HepG2 (cell line): ENCODE data around the gene BSG. TPM values are rescaled to one million over a fixed set of nuclear protein-coding genes. Genes with fewer than 3 reads are reported as not detected.
A peak's percentile ranks its signal among the peaks of the same experiment; 100 is the strongest.

ENCODE experiments used
- ATAC-seq: fragments of 200-7000 bp; cut with Tn5 transposase; 3 replicates; pipeline ENCODE4 v1.9.1; 2020; ENCODE audit warnings: mild to moderate bottlenecking, moderate library complexity
- BruUV-seq: library from RNA; stranded (reverse); fragments of 400-500 nt; replicated peaks from 2 replicates; lab custom pipeline; 2021; lab: Mats Ljungman, UMichigan
- CTCF ChIA-PET: fragments of 300-600 bp; formaldehyde crosslinking; extraction: SDS; loops from one replicate; lab custom pipeline; 2021; ENCODE audit warnings: low total read pairs, inconsistent platforms, low intra/inter-chr PET ratio; lab: Yijun Ruan, JAX
- POLR2A ChIA-PET: fragments of 350-600 bp; sonication (Branson Sonifier 250); formaldehyde crosslinking; loops from one replicate; lab custom pipeline; 2020; ENCODE audit warnings: antibody characterized with exemption, inconsistent platforms; lab: Yijun Ruan, JAX
- DNase-seq: peaks from one replicate; pipeline ENCODE4 v3.0.0-alpha.2; 2015; ENCODE audit warnings: low spot score
- FAIRE-seq: peaks from 3 replicates; lab custom pipeline; 2011; peaks lifted over from hg19 to GRCh38; lab: Jason Lieb, UNC
- H2AFZ ChIP-seq: one replicate; pipeline ENCODE4 v1.6.1; 2011; ENCODE audit warnings: low read length, inconsistent platforms
- H3K27ac ChIP-seq: fragments of 300-600 bp; 3 replicates; pipeline ENCODE4 v1.8.0; 2011; ENCODE audit warnings: mixed run types, mild to moderate bottlenecking, mixed read lengths, low read length, inconsistent platforms; ENCODE audit not compliant: insufficient read depth; ENCODE audit errors: extremely low read length
- H3K27me3 ChIP-seq, 2 experiments: fragments of 200-600 bp in 1 of 2; 2 replicates in 1 of 2; 3 replicates in 1 of 2; pipeline versions ENCODE4 v1.6.0 to v1.8.0; 2011; ENCODE audit warnings: low read length in 2 of 2, mild to moderate bottlenecking in 2 of 2, moderate library complexity in 2 of 2, inconsistent platforms in 1 of 2; ENCODE audit not compliant: insufficient read depth in 2 of 2, control insufficient read depth in 1 of 2
- H3K36me3 ChIP-seq, 2 experiments: fragments of 200-600 bp in 1 of 2; replicated peaks in 1 of 2; 2 replicates in 1 of 2; 3 replicates in 1 of 2; pipeline versions ENCODE4 v1.5.1 to v1.8.0; 2011; ENCODE audit warnings: low read length in 2 of 2, inconsistent platforms in 1 of 2; ENCODE audit not compliant: insufficient read depth in 2 of 2, control insufficient read depth in 1 of 2
- H3K4me1 ChIP-seq: 2 replicates; pipeline ENCODE4 v1.5.1; 2012; ENCODE audit warnings: low read length, inconsistent platforms; ENCODE audit not compliant: insufficient read depth
- H3K4me2 ChIP-seq: 2 replicates; pipeline ENCODE4 v1.6.0; 2011; ENCODE audit warnings: low read depth, low read length, inconsistent platforms
- H3K4me3 ChIP-seq, 3 experiments: fragments of 200-600 bp in 1 of 3; sonication (generic), shearing (Covaris generic) in 1 of 3; replicated peaks in 1 of 3; 2 replicates each; pipeline ENCODE4 v1.5.1; 2011 to 2016; ENCODE audit warnings: low read length in 3 of 3, inconsistent platforms in 2 of 3, low read depth in 2 of 3, mild to moderate bottlenecking in 2 of 3, control low read depth in 1 of 3, mixed read lengths in 1 of 3; ENCODE audit not compliant: insufficient read depth in 1 of 3
- H3K79me2 ChIP-seq: one replicate; pipeline ENCODE4 v1.6.1; 2011; ENCODE audit warnings: low read length, inconsistent platforms; ENCODE audit not compliant: insufficient read depth
- H3K9ac ChIP-seq: 2 replicates; pipeline ENCODE4 v1.6.0; 2011; ENCODE audit warnings: mild to moderate bottlenecking, low read depth, low read length, inconsistent platforms; ENCODE audit not compliant: insufficient read depth
- H3K9me3 ChIP-seq: 2 replicates; pipeline ENCODE4 v1.5.1; 2012; ENCODE audit warnings: mild to moderate bottlenecking, low read length
- H4K20me1 ChIP-seq: 2 replicates; pipeline ENCODE4 v1.6.0; 2011; ENCODE audit warnings: inconsistent platforms, mild to moderate bottlenecking, low read length, moderate library complexity; ENCODE audit not compliant: insufficient read depth
- CAMTA2 ChIP-seq: sonication (generic); formaldehyde crosslinking; IDR thresholded peaks from 2 replicates; pipeline ENCODE4 v1.4.0; 2020; ENCODE audit warnings: mild to moderate bottlenecking, missing genetic modification reagents, borderline replicate concordance
- EZH2 ChIP-seq: conservative IDR thresholded peaks from 2 replicates; pipeline ENCODE4 v1.6.1; 2012; ENCODE audit warnings: mild to moderate bottlenecking, low read depth, low read length, moderate library complexity
- ZNF484 ChIP-seq: sonication (generic); formaldehyde crosslinking; IDR thresholded peaks from 2 replicates; pipeline ENCODE4 v1.5.1; 2020; ENCODE audit warnings: mild to moderate bottlenecking, low read depth, missing genetic modification reagents, borderline replicate concordance
- WGBS: methylation state at CpG from one replicate; pipeline ENCODE4 v1.1.6; 2017; ENCODE audit warnings: low lambda C conversion rate; 5-methylcytosine and 5-hydroxymethylcytosine counted together
- in situ Hi-C: cut with HindIII; loops from 2 replicates; pipeline ENCODE4 v1.10.0; 2017; ENCODE audit warnings: low pct_unique_long_range_greater_than_20kb; ENCODE audit not compliant: extremely low pct_ligation_motif_present
- intact Hi-C: fragments of 100-400 bp; cut with micrococcal nuclease; formaldehyde crosslinking; loops from one replicate; pipeline ENCODE4 v1.10.0; 2022; ENCODE audit not compliant: unreplicated experiment
- polyA plus RNA-seq, 8 experiments: library from polyadenylated mRNA; depleted of rRNA in 3 of 8; stranded (reverse) in 7 of 8; unstranded in 1 of 8; fragments of >200 nt; fragmentation: Illumina TruSeq in 4 of 8; extraction: Trizol in 4 of 8; gene quantifications; 2 replicates each; pipeline versions ENCODE4 v1.2.1 to v1.2.3, GENCODE V29; 2011 to 2016; ENCODE audit warnings: low read depth in 4 of 8, missing spikeins in 1 of 8, mixed read lengths in 1 of 8; ENCODE audit not compliant: insufficient read depth in 1 of 8
- total RNA-seq, 5 experiments: library from RNA; depleted of rRNA; stranded (reverse); fragments of >200 nt; fragmentation: Illumina TruSeq; extraction: Trizol; gene quantifications; 2 replicates each; pipeline ENCODE4 v1.2.3, GENCODE V29; 2016; ENCODE audit warnings: low read depth in 1 of 5
- TF ChIP-seq, protein P1 (sequence below), 2 experiments: sonication (generic) in 1 of 2; formaldehyde crosslinking in 1 of 2; IDR thresholded peaks; 2 replicates each; pipeline versions ENCODE4 v1.6.1 to v1.9.0; 2014 to 2022; ENCODE audit warnings: antibody characterized with exemption in 1 of 2, borderline replicate concordance in 1 of 2, inconsistent platforms in 1 of 2, low read depth in 1 of 2, missing genetic modification reagents in 1 of 2

BSG gene
- total and polyA plus RNA-seq, 2 of the 13 experiments (the other 11 are each of a cell fraction or from before 2014, with no cell fraction given) = 309 to 754 TPM

GRCh38 chr19:594265-594870 lies 22.0 kb downstream of the BSG start (continued):
- TF ChIP-seq, protein P1, sequence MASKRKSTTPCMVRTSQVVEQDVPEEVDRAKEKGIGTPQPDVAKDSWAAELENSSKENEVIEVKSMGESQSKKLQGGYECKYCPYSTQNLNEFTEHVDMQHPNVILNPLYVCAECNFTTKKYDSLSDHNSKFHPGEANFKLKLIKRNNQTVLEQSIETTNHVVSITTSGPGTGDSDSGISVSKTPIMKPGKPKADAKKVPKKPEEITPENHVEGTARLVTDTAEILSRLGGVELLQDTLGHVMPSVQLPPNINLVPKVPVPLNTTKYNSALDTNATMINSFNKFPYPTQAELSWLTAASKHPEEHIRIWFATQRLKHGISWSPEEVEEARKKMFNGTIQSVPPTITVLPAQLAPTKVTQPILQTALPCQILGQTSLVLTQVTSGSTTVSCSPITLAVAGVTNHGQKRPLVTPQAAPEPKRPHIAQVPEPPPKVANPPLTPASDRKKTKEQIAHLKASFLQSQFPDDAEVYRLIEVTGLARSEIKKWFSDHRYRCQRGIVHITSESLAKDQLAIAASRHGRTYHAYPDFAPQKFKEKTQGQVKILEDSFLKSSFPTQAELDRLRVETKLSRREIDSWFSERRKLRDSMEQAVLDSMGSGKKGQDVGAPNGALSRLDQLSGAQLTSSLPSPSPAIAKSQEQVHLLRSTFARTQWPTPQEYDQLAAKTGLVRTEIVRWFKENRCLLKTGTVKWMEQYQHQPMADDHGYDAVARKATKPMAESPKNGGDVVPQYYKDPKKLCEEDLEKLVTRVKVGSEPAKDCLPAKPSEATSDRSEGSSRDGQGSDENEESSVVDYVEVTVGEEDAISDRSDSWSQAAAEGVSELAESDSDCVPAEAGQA (IDR thresholded peaks at IDR 0.05; ENCODE audit: low read depth) = no peak
- TF ChIP-seq, protein P1 (CRISPR knock-in tag; IDR thresholded peaks at IDR 0.05; ENCODE audit: borderline replicate concordance) = no peak
- no peak for TF ChIP-seq CAMTA2

DNA sequence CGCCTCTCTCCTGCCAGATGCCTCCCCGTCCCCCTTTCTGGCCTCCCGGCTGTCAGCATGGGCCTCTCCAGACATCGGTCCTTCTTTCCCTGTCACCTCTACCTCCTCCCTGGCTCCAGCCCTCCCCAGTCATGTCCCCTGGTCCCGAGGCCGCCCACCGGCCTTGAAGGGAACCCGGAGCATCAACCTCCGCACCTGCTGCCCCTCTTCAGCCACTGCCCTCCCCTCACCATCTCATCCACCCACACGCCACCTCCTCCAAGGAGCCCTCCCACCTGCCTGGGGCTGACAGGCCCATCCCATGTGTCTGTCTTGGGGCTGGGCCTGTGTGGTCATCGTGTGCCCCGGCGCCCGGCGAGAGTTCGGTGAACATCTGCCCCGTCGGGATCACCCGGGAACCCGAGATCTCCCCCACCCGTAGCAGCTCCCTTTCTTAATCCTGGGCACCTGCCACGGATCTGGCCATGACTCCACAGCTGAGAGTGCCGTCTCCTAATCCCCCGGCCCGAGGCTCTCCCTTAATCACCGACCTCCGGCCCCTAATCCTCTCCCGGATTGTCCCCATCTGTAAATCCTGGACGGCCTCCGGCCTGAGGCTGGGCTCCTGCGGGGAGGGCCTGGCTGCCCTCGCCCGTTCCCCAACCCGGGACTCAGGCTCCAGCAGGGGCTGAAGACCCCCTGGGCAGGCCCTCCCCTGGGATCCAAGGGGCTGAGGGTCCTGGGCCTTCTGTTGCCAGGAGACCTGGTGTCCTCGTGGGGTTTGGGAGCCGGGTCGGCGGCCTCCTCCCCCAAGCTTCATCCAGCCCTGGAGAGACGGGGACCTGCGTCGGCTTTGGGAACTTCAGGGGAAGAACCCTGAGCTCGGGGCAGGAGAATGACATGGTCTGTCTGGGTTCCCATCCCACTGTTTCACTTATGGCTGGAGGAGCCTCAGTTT lies 23.2 kb downstream of the BSG start:
- peaks cover 12 to 74% of the 10 kb centered on the region in 2 experiments; a peak in 4 of 5 replicates for H3K27me3 ChIP-seq
- H3K36me3 ChIP-seq = no peaks in the 10 kb centered on the region
- H3K4me1 ChIP-seq = no peaks in the 10 kb centered on the region
- FAIRE-seq (no peak), DNase-seq (no peak), ATAC-seq (no peak)
- BruUV-seq = no TSS peak
- H4K20me1 ChIP-seq = peaks cover 15% of the 10 kb centered on the region; the same call in 1 of the 2 replicates
- H3K9me3 ChIP-seq = no peaks in the 10 kb centered on the region
- ChIA-PET POLR2A (no interaction called here), CTCF (no interaction called here)
- H3K9ac ChIP-seq = no peak overlapping the region
- no peak overlapping the region for H3K4me3 ChIP-seq
- in situ Hi-C loops = no loop called here
- TF ChIP-seq ZNF484 (CRISPR knock-in tag) (no peak), EZH2 (0 out of 2 replicates have a peak, but pooled peaks have one; percentile 57)
- WGBS = 39% methylated on average over 36 of the region's 42 CpGs
- no peaks in the 10 kb centered on the region for H3K79me2 ChIP-seq
- intact Hi-C loops = no loop called here
- H3K4me2 ChIP-seq = no peak overlapping the region
- H2AFZ ChIP-seq = no peak overlapping the region
- H3K27ac ChIP-seq = no peak overlapping the region
